PC-9 (cell line): ENCODE results near the gene NLE1. TPM values are rescaled to one million over a fixed set of nuclear protein-coding genes. Genes with fewer than 3 reads are reported as not detected.
"Not testable (repeated sequence)": the region's sequence is repeated elsewhere in the genome, so short reads cannot be mapped to it uniquely, and the experiment has no call there.

Source experiments
- BruUV-seq: library from RNA; stranded (reverse); fragments of 400-500 nt; replicated peaks from 2 replicates; lab custom pipeline; 2021; lab: Mats Ljungman, UMichigan
- CTCF ChIA-PET: fragments of 300-600 bp; sonication (Branson Sonifier 250); formaldehyde crosslinking; loops from one replicate; lab custom pipeline; 2022; ENCODE audit warnings: antibody characterized with exemption; lab: Charles Lee
- POLR2A ChIA-PET: fragments of 300-600 bp; sonication (Branson Sonifier 250); formaldehyde crosslinking; loops from one replicate; lab custom pipeline; 2022; ENCODE audit warnings: antibody characterized with exemption; ENCODE audit not compliant: unreplicated experiment; lab: Charles Lee
- DNase-seq, 2 experiments: peaks; one replicate each; pipeline versions ENCODE4 v3.0.0 to v3.0.0-alpha.2; 2015 to 2022; ENCODE audit warnings: mixed read lengths in 1 of 2
- H2AFZ ChIP-seq: fragments of 200-600 bp; sonication (generic); 2 replicates; pipeline ENCODE4 v1.8.1; 2017; ENCODE audit warnings: antibody characterized with exemption
- H3F3A ChIP-seq: fragments of 200-600 bp; sonication (generic); 2 replicates; pipeline ENCODE4 v1.8.1; 2017; ENCODE audit warnings: antibody characterized with exemption, mild to moderate bottlenecking, low read depth; ENCODE audit not compliant: insufficient read depth
- H3K27ac ChIP-seq: fragments of 200-600 bp; sonication (generic); 2 replicates; pipeline ENCODE4 v1.6.1; 2016; ENCODE audit warnings: mixed run types
- H3K27me3 ChIP-seq: fragments of 200-600 bp; sonication (generic); 2 replicates; pipeline ENCODE4 v1.6.1; 2016; ENCODE audit warnings: low read depth, mixed run types; ENCODE audit not compliant: insufficient read depth
- H3K36me3 ChIP-seq: fragments of 200-600 bp; sonication (generic); 2 replicates; pipeline ENCODE4 v1.6.1; 2016; ENCODE audit warnings: low read depth, mixed run types
- H3K4me1 ChIP-seq: fragments of 200-600 bp; sonication (generic); replicated peaks from 2 replicates; pipeline ENCODE4 v1.6.1; 2016; ENCODE audit warnings: mixed run types; ENCODE audit not compliant: insufficient read depth
- H3K4me2 ChIP-seq: fragments of 200-600 bp; sonication (generic); 2 replicates; pipeline ENCODE4 v1.6.1; 2017; ENCODE audit warnings: mixed run types
- H3K4me3 ChIP-seq: fragments of 200-600 bp; sonication (generic); 2 replicates; pipeline ENCODE4 v1.6.1; 2016; ENCODE audit warnings: mixed run types
- H3K79me2 ChIP-seq: fragments of 200-600 bp; sonication (generic); 2 replicates; pipeline ENCODE4 v1.6.1; 2017; ENCODE audit warnings: low read depth, mixed run types
- H3K9me2 ChIP-seq: fragments of 200-600 bp; sonication (generic); 2 replicates; pipeline ENCODE4 v1.8.1; 2017; ENCODE audit warnings: mild to moderate bottlenecking; ENCODE audit not compliant: insufficient read depth
- H3K9me3 ChIP-seq: fragments of 200-600 bp; sonication (generic); 2 replicates; pipeline ENCODE4 v1.8.1; 2016; ENCODE audit warnings: low read depth; ENCODE audit not compliant: insufficient read depth
- H4K20me1 ChIP-seq: fragments of 200-600 bp; sonication (generic); 2 replicates; pipeline ENCODE4 v1.8.1; 2017; ENCODE audit not compliant: insufficient read depth
- EZH2 ChIP-seq: fragments of 200-600 bp; sonication (generic); IDR thresholded peaks from 2 replicates; pipeline ENCODE4 v1.8.0; 2017; ENCODE audit warnings: antibody characterized with exemption, low read depth
- intact Hi-C: fragments of 100-400 bp; cut with micrococcal nuclease; formaldehyde crosslinking; loops from one replicate; pipeline ENCODE4 v1.10.0; 2022; ENCODE audit not compliant: unreplicated experiment
- total RNA-seq: library from RNA; stranded (reverse); gene quantifications from 2 replicates; pipeline ENCODE4 v1.2.3, GENCODE V29; 2021
- TF ChIP-seq, protein P1 (sequence below): fragments of 200-600 bp; sonication (generic); conservative IDR thresholded peaks from 2 replicates; pipeline ENCODE4 v1.6.1; 2017; ENCODE audit warnings: mixed run types, antibody characterized with exemption, mild to moderate bottlenecking, moderate library complexity

NLE1 gene
- total RNA-seq, 1 experiment from 2014 or later = 16.4 TPM

DNA sequence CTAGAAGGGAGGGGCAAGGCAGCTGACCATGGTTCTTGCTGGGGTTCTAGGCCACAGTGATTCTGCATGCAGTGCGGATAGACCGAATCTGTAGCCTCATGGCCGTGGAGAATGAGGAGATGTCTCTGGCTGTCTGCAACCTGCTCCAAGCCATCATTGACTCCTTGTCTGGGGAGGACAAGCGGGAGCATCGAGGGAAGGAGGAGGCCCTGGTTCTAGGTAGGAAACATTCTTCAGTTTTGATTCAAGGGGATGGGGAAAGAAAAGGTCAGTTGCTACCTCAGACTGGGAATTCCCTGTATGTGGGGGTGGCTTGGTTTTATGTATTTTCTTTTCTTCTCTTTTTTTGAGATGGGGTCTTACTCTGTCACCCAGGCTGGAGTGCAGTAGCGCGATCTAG is 13.1 kb upstream of the NLE1 start:
- CTCF ChIA-PET = no interaction called here

DNA sequence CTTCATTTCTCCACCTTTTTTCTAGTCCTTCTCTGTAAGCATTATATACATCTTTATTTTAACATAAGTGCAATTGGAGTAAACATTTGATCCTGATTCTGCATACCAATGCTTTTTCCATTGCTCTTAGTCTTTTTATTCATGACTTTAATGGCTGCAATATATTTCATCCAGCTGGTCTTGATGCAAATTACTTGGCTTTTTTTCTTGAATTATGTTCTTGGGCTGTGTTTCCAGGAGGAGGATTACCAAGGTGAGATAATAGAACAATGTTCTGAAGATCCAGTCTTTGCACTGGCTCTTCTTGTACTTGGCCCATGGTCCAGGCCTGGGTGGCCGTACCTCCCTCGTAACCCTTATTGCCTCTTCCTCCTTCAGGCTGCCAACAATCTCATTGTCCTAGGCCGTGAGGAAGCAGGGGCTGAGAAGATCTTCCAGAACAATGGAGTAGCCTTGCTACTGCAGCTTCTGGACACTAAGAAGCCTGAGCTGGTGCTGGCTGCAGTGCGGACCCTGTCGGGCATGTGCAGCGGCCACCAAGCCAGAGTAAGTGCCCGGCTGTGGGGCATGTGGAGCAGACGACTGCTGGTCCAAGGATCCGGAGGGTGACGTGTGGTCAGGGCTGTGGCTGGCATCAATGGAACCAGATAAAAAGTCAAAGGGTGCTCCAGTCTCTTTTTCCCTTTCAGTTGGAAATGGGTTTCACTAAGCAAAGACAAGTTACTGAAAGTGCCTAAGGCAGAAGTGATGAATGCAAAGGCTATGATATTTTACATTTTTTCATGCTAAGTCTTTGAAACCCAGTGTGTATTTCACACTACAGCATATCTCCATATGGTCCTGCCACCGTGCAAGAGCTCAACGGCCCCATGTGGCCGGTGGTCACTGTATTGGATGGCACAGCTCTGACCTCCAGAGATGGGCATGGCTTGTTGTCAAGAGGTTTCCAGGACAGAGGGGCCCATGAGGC is 12.4 kb upstream of the NLE1 start:
- Histone ChIP-seq H3K4me2 (no peak overlapping the region), H4K20me1 (no peaks in the 10 kb centered on the region), H3K27me3 (peaks cover 16% of the 10 kb centered on the region), H3K4me3 (no peak overlapping the region), H3F3A (no peaks in the 10 kb centered on the region), H3K9me2 (no peaks in the 10 kb centered on the region), H3K4me1 (no peaks in the 10 kb centered on the region), H2AFZ (no peak overlapping the region), H3K79me2 (no peaks in the 10 kb centered on the region), H3K9me3 (no peaks in the 10 kb centered on the region), H3K27ac (no peak overlapping the region), H3K36me3 (no peaks in the 10 kb centered on the region)
- ChIA-PET CTCF (no interaction called here), POLR2A (no interaction called here)
- no peak for TF ChIP-seq EZH2
- TF ChIP-seq, protein P1, sequence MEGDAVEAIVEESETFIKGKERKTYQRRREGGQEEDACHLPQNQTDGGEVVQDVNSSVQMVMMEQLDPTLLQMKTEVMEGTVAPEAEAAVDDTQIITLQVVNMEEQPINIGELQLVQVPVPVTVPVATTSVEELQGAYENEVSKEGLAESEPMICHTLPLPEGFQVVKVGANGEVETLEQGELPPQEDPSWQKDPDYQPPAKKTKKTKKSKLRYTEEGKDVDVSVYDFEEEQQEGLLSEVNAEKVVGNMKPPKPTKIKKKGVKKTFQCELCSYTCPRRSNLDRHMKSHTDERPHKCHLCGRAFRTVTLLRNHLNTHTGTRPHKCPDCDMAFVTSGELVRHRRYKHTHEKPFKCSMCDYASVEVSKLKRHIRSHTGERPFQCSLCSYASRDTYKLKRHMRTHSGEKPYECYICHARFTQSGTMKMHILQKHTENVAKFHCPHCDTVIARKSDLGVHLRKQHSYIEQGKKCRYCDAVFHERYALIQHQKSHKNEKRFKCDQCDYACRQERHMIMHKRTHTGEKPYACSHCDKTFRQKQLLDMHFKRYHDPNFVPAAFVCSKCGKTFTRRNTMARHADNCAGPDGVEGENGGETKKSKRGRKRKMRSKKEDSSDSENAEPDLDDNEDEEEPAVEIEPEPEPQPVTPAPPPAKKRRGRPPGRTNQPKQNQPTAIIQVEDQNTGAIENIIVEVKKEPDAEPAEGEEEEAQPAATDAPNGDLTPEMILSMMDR = no peak
- BruUV-seq = no TSS peak
- intact Hi-C loops = no loop called here
- no peak for DNase-seq

More for the DNA sequence above, 13.1 kb upstream of the NLE1 start:
- no peaks in the 10 kb centered on the region for H3K79me2 ChIP-seq
- H3F3A ChIP-seq = no peaks in the 10 kb centered on the region
- no peak overlapping the region for H3K27ac ChIP-seq
- BruUV-seq = no TSS peak
- H2AFZ ChIP-seq = no peak overlapping the region
- H3K27me3 ChIP-seq = peaks cover 24% of the 10 kb centered on the region
- intact Hi-C loops = no loop called here
- no peaks in the 10 kb centered on the region for H3K4me1 ChIP-seq
- no peaks in the 10 kb centered on the region for H3K9me2 ChIP-seq
- H3K9me3 ChIP-seq = no peaks in the 10 kb centered on the region
- no peaks in the 10 kb centered on the region for H3K36me3 ChIP-seq
- no peaks in the 10 kb centered on the region for H4K20me1 ChIP-seq
- no peak for TF ChIP-seq EZH2
- TF ChIP-seq, protein P1 = no peak
- no peak overlapping the region for H3K4me2 ChIP-seq
- no peak overlapping the region for H3K4me3 ChIP-seq
- DNase-seq = no peak
- POLR2A ChIA-PET = no interaction called here

DNA sequence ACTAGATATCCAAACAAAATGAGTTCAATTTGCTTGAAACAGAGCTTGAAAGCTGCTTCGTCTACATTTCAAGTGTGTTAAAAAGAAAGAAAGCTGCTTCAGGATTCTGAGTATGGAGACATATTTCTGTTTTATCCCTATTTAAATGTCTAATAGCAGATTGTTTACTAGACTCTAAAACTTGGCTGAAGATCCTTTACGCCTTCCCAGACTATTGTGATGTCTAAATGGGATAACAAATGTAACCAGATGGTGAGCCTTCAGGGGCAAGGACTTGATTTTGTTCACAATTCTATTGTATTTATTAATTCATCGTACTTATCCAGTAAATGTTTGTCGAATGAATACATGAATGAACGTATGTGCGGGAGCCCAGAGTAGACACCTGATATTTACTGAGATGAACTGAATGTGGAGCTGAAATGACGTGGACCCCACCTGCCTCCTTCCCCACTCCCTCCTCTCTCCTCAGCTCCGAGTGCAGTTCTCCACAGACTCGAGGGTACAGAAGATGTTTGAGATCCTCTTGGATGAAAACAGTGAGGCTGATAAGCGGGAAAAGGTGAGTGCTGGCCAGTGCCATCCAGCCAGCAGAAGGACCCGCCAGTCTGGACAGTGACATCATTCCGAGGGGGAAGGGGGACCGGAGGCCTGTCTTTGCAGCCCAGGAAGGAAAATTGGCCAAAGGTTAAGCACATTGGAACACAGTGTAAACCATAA is 10.5 kb upstream of the NLE1 start:
- no peaks in the 10 kb centered on the region for H3K79me2 ChIP-seq
- H3K36me3 ChIP-seq = no peaks in the 10 kb centered on the region
- H2AFZ ChIP-seq = no peak overlapping the region
- TF ChIP-seq EZH2 = no peak
- TF ChIP-seq, protein P1 = no peak
- no peak for DNase-seq
- no peak overlapping the region for H3K4me3 ChIP-seq
- no TSS peak for BruUV-seq
- H3K27me3 ChIP-seq = peaks cover 13% of the 10 kb centered on the region; the same call in 1 of the 2 replicates
- no peak overlapping the region for H3K4me2 ChIP-seq
- no peaks in the 10 kb centered on the region for H3K4me1 ChIP-seq
- no peaks in the 10 kb centered on the region for H3K9me2 ChIP-seq
- H4K20me1 ChIP-seq = no peaks in the 10 kb centered on the region
- no peaks in the 10 kb centered on the region for H3F3A ChIP-seq
- POLR2A ChIA-PET = no interaction called here
- CTCF ChIA-PET = no interaction called here
- H3K27ac ChIP-seq = no peak overlapping the region
- H3K9me3 ChIP-seq = no peaks in the 10 kb centered on the region
- intact Hi-C loops = no loop called here

- intact Hi-C loops, H3K36me3 ChIP-seq, BruUV-seq, H3K4me3 ChIP-seq, H3F3A ChIP-seq, H3K27ac ChIP-seq, H3K4me1 ChIP-seq, POLR2A ChIA-PET, CTCF ChIA-PET, H2AFZ ChIP-seq, H4K20me1 ChIP-seq, H3K9me3 ChIP-seq, DNase-seq, H3K79me2 ChIP-seq, H3K4me2 ChIP-seq, H3K9me2 ChIP-seq: not testable (repeated sequence)
- H3K27me3 ChIP-seq = peaks cover 28% of the 10 kb centered on the region
Observed at GRCh38 chr17:35151080-35151479, 9.0 kb upstream of the NLE1 start.
